ENCODE measurements around the gene LTBP1.
"Not testable (repeated sequence)": the region's sequence is repeated elsewhere in the genome, so short reads cannot be mapped to it uniquely, and the experiment has no call there.

LTBP1 gene

GRCh38 chr2:33209976-33210375, 263.2 kb downstream of the LTBP1 start:
- no peak for DNase-seq

DNA sequence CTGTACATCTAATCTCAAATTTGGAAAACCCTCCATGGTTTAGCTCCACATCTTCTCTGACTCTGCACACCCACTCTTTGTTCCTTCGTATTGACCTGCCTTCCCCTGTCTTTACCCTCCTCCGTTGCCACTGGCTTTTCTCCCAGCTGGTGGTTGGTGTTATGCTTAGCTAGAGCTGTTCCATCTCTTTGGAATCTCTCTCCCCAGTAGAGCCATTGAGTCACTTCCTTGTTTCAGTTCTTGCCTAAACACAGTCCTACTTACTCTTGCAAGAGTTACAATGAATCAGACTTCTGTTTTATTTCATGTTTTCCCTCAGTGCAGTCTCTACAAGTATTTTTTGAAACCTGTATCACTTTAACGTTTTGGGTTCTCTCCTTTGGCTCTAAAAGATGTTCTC, 263.9 kb downstream of the LTBP1 start:
- no peak for DNase-seq

- no peak for DNase-seq
Observed at GRCh38 chr2:33212151-33212550, 265.4 kb downstream of the LTBP1 start.

GRCh38 chr2:33213244-33213643, 266.5 kb downstream of the LTBP1 start:
- no peak for DNase-seq

DNA sequence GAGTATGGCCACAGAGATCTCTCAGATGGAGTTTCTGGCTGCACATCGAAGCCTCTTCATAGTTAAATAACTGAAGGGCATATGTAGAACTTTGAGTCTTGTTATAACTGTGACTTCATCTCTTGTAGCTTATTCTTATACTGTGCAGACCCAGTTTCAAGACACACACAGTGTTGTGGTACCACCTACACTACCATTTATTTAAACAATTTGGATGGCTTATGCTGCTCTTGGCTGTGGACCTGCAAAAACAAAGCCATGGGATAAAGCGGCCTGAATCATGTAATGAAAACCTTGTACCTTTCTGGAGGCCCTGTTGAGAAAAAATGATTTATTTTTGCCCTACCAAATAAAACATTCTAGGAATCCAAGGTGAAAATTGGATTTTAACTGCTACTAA, 266.9 kb downstream of the LTBP1 start:
- no peak for DNase-seq

- DNase-seq: no peak
Observed at GRCh38 chr2:33214436-33214835, 267.7 kb downstream of the LTBP1 start.

DNA sequence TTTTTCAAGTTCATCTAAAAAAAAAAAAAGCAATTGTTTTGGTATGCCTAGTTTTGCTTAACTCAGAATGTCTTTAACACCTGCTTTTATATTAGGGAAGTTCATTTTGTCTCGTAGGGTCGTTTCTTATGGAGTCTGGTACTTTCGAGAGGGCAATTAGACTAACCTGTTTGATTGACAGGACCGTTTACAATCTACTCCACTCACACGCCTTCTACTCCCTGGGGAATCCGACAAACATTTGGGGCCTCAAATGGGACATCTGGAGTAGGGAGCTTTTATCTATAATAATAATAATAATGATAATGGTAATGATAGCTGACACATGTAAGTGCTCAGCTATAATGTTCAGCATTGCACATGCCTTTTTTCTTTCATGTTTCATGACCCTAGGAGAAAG, 268.1 kb downstream of the LTBP1 start:
- DNase-seq: no peak

- no peak for DNase-seq
Observed at GRCh38 chr2:33215299-33215698, 268.5 kb downstream of the LTBP1 start.

GRCh38 chr2:33215983-33216382, 269.2 kb downstream of the LTBP1 start:
- no peak for DNase-seq

- peak in 1 of 2 donors; percentile 12 for DNase-seq
Observed at GRCh38 chr2:33216508-33217182, 269.9 kb downstream of the LTBP1 start.

GRCh38 chr2:33217406-33217805, 270.7 kb downstream of the LTBP1 start:
- DNase-seq: no peak

DNA sequence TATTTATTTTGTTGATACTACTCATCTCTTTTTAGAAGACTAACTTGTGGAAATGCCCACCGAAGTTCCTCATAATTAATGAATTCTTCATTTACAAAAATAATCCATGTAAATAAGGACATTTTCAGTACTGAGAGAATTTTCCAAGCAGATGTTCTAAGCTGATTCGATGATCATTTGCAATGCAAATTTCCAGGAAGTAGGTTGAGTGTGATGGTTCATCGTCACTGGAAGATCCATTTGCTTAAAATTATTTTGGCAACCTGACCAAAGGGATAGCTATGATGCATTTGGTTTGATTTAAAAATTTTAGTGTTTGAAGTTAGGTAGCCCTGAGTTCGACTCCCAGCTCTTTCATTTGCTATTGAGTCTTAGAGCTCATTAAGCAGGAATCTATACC, 272.4 kb downstream of the LTBP1 start:
- no peak for DNase-seq

DNA sequence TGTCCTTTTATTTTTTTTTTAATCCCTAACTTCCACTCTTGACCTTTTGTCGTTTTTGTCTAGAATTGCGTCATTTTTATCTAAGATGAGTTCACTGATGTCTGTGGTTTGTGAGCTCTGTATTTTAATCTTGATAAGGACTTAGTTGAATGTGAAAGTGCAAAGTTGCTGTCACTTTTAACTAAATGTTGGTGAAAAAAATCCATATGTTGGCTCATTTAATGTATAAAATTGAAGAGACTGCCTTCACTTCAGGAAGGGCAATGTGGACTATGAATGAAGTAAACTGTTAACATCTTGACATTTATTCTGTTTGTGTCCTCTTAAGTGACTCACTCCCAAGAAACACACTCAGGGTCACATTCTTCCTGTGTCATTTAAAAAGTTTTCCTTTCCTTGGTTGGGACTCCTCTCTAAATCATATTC, 273.1 kb downstream of the LTBP1 start:
- no peak for DNase-seq

GRCh38 chr2:33220533-33220932, 273.8 kb downstream of the LTBP1 start:
- no peak for DNase-seq

GRCh38 chr2:33221046-33221784, 274.5 kb downstream of the LTBP1 start:
- no peak for DNase-seq

DNA sequence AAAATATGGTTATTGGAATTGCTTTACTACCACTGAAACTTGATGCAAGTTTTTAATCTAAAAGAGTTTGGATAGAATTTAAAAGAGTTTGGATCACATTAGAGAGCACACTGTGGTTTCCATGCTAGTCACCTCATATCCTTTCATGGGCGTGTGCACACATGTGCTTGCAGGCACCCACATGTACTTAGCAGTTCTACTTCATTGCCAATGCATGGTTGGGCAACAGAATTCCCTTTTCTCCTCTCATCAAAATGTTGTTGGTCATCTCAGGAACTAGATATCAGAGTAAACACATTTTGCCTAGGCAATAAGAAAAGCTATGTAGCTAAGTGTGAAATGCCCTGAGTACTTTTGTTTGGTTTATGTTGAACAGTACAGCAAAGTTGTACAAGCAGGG, 275.6 kb downstream of the LTBP1 start:
- DNase-seq: no peak

- DNase-seq: no peak
Observed at GRCh38 chr2:33223856-33224255, 277.1 kb downstream of the LTBP1 start.

DNA sequence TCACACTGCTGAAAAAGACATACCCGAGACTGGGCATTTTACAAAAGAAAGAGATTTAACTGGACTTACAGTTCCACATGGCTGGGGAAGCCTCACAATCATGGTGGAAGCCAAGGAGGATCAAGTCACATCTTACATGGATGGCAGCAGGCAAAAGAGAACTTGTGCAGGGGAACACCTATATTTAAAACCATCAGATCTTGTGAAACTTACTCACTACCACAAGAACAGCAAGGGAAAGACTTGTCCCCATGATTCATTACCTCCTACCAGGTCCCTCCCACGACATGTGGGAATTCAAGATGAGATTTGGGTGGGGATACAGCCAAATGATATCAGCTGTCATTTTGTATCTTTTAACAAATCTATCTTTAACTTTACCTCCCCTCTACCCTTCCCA, 278.6 kb downstream of the LTBP1 start:
- DNase-seq: no peak

- no peak for DNase-seq
Observed at GRCh38 chr2:33226546-33226945, 279.8 kb downstream of the LTBP1 start.

DNA sequence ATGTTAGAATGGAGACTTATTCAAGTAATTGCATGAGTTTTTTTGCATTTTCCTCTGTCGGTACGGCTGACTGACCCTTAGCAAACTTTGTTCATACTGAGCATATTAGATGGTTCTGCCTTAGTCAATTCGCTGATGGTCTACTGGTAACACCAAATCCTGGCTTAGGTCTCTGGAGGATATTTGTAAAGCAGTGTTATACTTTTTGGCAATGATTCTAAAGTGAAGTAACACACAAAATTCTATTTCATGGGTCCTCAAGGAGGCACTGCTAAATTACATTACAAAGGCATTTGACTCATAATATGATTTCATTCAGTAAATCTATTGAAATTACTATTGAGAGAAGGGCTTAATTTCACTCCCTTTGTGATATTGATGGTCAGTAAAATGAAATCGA, 282.9 kb downstream of the LTBP1 start:
- DNase-seq: no peak

DNA sequence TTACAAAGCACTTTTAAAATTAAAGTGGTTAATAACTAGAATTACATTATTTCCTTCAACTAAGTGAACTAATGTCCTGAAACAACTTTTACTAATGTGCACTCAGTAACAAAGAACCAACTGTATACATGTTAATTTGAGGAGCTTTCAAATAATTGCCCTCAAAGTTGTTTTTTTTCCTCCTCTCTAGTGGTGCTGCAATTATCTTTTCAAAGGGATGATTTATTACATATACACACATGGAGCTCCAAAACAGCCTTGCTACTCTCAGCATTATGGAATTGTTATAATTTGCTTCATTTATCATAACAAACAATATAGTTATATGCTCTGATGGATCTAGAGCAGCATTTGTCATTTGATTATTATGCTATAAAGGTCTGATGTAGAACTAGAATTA, 283.4 kb downstream of the LTBP1 start:
- DNase-seq: no peak

DNA sequence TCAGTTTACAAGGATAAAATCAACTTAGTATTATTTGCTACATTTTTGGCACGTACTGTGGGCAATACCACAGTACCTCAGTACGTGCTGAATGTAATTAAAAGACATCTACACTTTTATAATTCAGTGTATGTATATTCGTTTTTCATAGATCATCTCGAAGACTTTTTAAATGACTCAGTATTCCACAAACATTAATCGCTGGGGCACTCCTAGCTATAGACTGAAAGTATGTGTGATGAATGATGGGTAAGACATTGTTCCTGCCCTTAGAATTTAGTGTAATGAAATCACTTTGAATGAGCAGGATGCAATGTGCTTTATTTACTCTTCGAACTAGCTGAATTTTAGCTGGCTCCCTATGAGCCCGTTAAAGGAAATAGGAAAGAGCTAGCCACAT, 284.1 kb downstream of the LTBP1 start:
- no peak for DNase-seq

GRCh38 chr2:33235559-33235958, 288.8 kb downstream of the LTBP1 start:
- DNase-seq: not testable (repeated sequence)

GRCh38 chr2:33236482-33237385, 290.0 kb downstream of the LTBP1 start:
- no peak for DNase-seq
